Body of pancreas (tissue), 4 donors: ENCODE data around the gene PCSK6. TPM values are rescaled to one million over a fixed set of nuclear protein-coding genes. Genes with fewer than 3 reads are reported as not detected.

Source experiments
- ATAC-seq: fragments of 150-250 bp; one replicate; pipeline ENCODE4 v1.9.1; 2016
- DNase-seq, 4 donors: peaks; one replicate each; pipeline ENCODE4 v3.0.0-alpha.2; 2019
- H3K27ac ChIP-seq, 4 donors: fragments of 200-600 bp; sonication (generic); 1 replicate in 3 of 4; 2 replicates in 1 of 4; pipeline versions ENCODE4 v1.5.1 to v1.6.1; 2016 to 2019; ENCODE audit warnings: mild to moderate bottlenecking in 1 of 4, mixed read lengths in 1 of 4, moderate library complexity in 1 of 4
- H3K27me3 ChIP-seq, 2 donors: fragments of 200-600 bp; sonication (generic); one replicate each; pipeline ENCODE4 v1.6.0; 2016; ENCODE audit warnings: mild to moderate bottlenecking in 1 of 2
- H3K36me3 ChIP-seq, 2 donors: fragments of 200-600 bp; sonication (generic); replicated peaks in 1 of 2; 2 replicates each; pipeline ENCODE4 v1.5.1; 2016; ENCODE audit warnings: low read depth in 2 of 2; ENCODE audit not compliant: insufficient read depth in 1 of 2
- H3K4me1 ChIP-seq: fragments of 200-600 bp; sonication (generic); one replicate; pipeline ENCODE4 v1.6.0; 2016
- H3K4me3 ChIP-seq, 2 donors: fragments of 200-600 bp; sonication (generic); 1 replicate in 1 of 2; 2 replicates in 1 of 2; pipeline ENCODE4 v1.5.1; 2016 to 2019
- H3K9me3 ChIP-seq, 3 donors: fragments of 200-600 bp; sonication (generic); 1 replicate in 2 of 3; 2 replicates in 1 of 3; pipeline ENCODE4 v1.5.1; 2016
- POLR2A ChIP-seq, 3 donors: fragments of 450-650 bp; IDR thresholded peaks; one replicate each; pipeline ENCODE4 v1.6.1; 2016; ENCODE audit warnings: antibody characterized with exemption in 3 of 3, mild to moderate bottlenecking in 2 of 3
- WGBS, 2 donors: methylation state at CpG; one replicate each; pipeline ENCODE4 v1.1.5; 2017; 5-methylcytosine and 5-hydroxymethylcytosine counted together
- intact Hi-C: fragments of 100-400 bp; cut with DNase I; formaldehyde crosslinking; loops from one replicate; pipeline ENCODE4 v1.15.1; 2023
- total RNA-seq, 2 donors: library from RNA; depleted of rRNA; stranded (reverse); fragments of >200 nt; gene quantifications; one replicate each; pipeline ENCODE4 v1.1.0, GENCODE V29; 2016
- TF ChIP-seq, protein P1 (sequence below), 7 experiments: fragments of 450-650 bp in 4 of 7; fragments of 200-600 bp in 3 of 7; sonication (generic) in 3 of 7; IDR thresholded peaks; one replicate each; pipeline ENCODE4 v1.5.1; 2016 to 2019; ENCODE audit warnings: antibody characterized with exemption in 7 of 7

PCSK6 gene
- total RNA-seq, 2 donors from 2014 or later: 8.9 to 10.1 TPM

DNA sequence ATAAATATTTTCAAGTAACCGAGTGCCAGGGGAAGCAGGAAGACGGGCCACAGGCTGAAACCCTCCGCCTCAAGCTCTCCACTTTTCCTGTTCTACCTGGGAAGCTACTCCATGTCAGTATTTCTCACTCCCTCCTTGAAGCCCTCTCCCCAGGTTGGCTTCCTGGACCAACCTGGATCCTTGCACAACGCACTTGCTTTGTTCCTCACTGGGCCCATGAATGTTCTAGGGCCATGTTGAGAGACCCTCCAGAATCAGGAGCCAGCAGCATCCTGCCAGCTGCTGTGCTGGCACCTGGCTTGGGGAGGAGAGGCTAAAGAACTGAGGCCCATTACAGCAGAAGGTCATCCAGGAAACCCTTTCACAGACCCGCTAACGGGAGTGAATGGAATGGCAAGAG, 115.2 kb downstream of the PCSK6 start:
- Histone ChIP-seq H3K27me3 (no peaks in the 10 kb centered on the region), H3K9me3 (no peaks in the 10 kb centered on the region), H3K4me1 (peaks cover 13% of the 10 kb centered on the region), H3K27ac (no peak overlapping the region), H3K4me3 (no peak overlapping the region), H3K36me3 (no peaks in the 10 kb centered on the region)
- TF ChIP-seq, protein P1, sequence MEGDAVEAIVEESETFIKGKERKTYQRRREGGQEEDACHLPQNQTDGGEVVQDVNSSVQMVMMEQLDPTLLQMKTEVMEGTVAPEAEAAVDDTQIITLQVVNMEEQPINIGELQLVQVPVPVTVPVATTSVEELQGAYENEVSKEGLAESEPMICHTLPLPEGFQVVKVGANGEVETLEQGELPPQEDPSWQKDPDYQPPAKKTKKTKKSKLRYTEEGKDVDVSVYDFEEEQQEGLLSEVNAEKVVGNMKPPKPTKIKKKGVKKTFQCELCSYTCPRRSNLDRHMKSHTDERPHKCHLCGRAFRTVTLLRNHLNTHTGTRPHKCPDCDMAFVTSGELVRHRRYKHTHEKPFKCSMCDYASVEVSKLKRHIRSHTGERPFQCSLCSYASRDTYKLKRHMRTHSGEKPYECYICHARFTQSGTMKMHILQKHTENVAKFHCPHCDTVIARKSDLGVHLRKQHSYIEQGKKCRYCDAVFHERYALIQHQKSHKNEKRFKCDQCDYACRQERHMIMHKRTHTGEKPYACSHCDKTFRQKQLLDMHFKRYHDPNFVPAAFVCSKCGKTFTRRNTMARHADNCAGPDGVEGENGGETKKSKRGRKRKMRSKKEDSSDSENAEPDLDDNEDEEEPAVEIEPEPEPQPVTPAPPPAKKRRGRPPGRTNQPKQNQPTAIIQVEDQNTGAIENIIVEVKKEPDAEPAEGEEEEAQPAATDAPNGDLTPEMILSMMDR (IDR thresholded peaks at IDR 0.05): no peak
- TF ChIP-seq POLR2A (IDR thresholded peaks at IDR 0.05): no peak
- no peak for DNase-seq
- intact Hi-C loops: no loop called here
- 94 to 97% methylated on average over 6 of the region's 6 CpGs for WGBS, 2 donors
- no peak for ATAC-seq

GRCh38 chr15:101373577-101373976, 115.9 kb downstream of the PCSK6 start:
- peaks cover 13% of the 10 kb centered on the region for H3K4me1 ChIP-seq
- no peaks in the 10 kb centered on the region for H3K36me3 ChIP-seq
- 3 to 5% methylated on average over 3 of the region's 3 CpGs for WGBS, 2 donors
- no peaks in the 10 kb centered on the region for H3K27me3 ChIP-seq
- ATAC-seq (no peak), DNase-seq (no peak)
- no peak overlapping the region for H3K27ac ChIP-seq
- H3K4me3 ChIP-seq: no peak overlapping the region
- no peak for TF ChIP-seq POLR2A (IDR thresholded peaks at IDR 0.05)
- TF ChIP-seq, protein P1 (IDR thresholded peaks at IDR 0.05): no peak
- intact Hi-C loops: no loop called here
- H3K9me3 ChIP-seq: no peaks in the 10 kb centered on the region

- Histone ChIP-seq H3K9me3 (no peaks in the 10 kb centered on the region), H3K27me3 (no peaks in the 10 kb centered on the region), H3K27ac (no peak overlapping the region), H3K4me1 (peaks cover 13% of the 10 kb centered on the region), H3K4me3 (no peak overlapping the region), H3K36me3 (no peaks in the 10 kb centered on the region)
- intact Hi-C loops: no loop called here
- DNase-seq (no peak), ATAC-seq (no peak)
- WGBS, 2 donors: 41 to 52% methylated on average over 9 to 11 of the region's 11 CpGs
- TF ChIP-seq, protein P1 (IDR thresholded peaks at IDR 0.05): no peak
- no peak for TF ChIP-seq POLR2A (IDR thresholded peaks at IDR 0.05)
These were observed 116.5 kb downstream of the PCSK6 start for GRCh38 chr15:101372960-101373525.

- intact Hi-C loops: no loop called here
- Histone ChIP-seq H3K27me3 (no peaks in the 10 kb centered on the region), H3K4me3 (no peak overlapping the region), H3K36me3 (no peaks in the 10 kb centered on the region), H3K9me3 (no peaks in the 10 kb centered on the region), H3K4me1 (peaks cover 13% of the 10 kb centered on the region), H3K27ac (no peak overlapping the region)
- WGBS, 2 donors: 84 to 87% methylated on average over 13 of the region's 13 CpGs
- ATAC-seq (no peak), DNase-seq (no peak)
- TF ChIP-seq, protein P1 (IDR thresholded peaks at IDR 0.05): no peak
- no peak for TF ChIP-seq POLR2A (IDR thresholded peaks at IDR 0.05)
These were observed 117.3 kb downstream of the PCSK6 start for GRCh38 chr15:101372149-101372577.

DNA sequence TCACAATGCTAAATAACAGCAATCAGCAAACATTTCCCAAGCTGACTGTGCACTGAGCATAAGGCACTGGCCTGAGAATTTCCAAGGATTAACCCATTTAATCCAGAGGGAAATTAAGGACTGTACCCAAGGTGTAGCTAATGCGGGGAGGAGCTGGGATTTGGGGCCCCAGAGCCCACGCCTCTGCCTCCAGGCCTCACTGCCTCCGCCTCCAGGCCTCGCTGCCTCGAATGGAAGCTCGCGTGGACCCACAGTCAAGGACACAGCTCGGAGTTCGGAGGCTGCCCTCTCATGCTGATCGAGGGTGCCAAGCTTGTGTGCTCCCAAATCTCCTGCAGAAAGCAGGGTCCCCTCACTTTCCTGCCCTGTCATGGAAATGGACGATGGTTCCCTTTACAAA, 118.0 kb downstream of the PCSK6 start:
- H3K36me3 ChIP-seq: no peaks in the 10 kb centered on the region
- TF ChIP-seq POLR2A (IDR thresholded peaks at IDR 0.05): no peak
- TF ChIP-seq, protein P1 (IDR thresholded peaks at IDR 0.05): no peak
- DNase-seq (no peak), ATAC-seq (no peak)
- no peak overlapping the region for H3K27ac ChIP-seq
- H3K4me3 ChIP-seq: no peak overlapping the region
- WGBS, 2 donors: 91 to 95% methylated on average over 9 to 11 of the region's 11 CpGs
- H3K9me3 ChIP-seq: no peaks in the 10 kb centered on the region
- H3K4me1 ChIP-seq: peaks cover 13% of the 10 kb centered on the region
- no peaks in the 10 kb centered on the region for H3K27me3 ChIP-seq
- intact Hi-C loops: no loop called here
